Cardiac muscle cell (in vitro differentiated cells and primary cell): ENCODE data around the gene DNM3. TPM values are rescaled to one million over a fixed set of nuclear protein-coding genes. Genes with fewer than 3 reads are reported as not detected.
"Not testable (repeated sequence)": the region's sequence is repeated elsewhere in the genome, so short reads cannot be mapped to it uniquely, and the experiment has no call there.

Experiments used
- DNase-seq, 2 donors: peaks; one replicate each; pipeline versions ENCODE4 v3.0.0 to v3.0.0-alpha.2; 2010 to 2017; ENCODE audit warnings: low read depth in 1 of 2, low spot score in 1 of 2
- H3K27ac ChIP-seq: fragments of 200-600 bp; sonication (generic); 2 replicates; pipeline ENCODE4 v1.5.1; 2016
- H3K27me3 ChIP-seq: fragments of 200-600 bp; sonication (generic); 2 replicates; pipeline ENCODE4 v1.6.0; 2016; ENCODE audit warnings: control low read depth
- H3K36me3 ChIP-seq: fragments of 200-600 bp; sonication (generic); 2 replicates; pipeline ENCODE4 v1.5.1; 2016; ENCODE audit warnings: control low read depth
- H3K4me1 ChIP-seq: fragments of 200-600 bp; sonication (generic); 2 replicates; pipeline ENCODE4 v1.8.1; 2017; ENCODE audit warnings: low read depth, mild to moderate bottlenecking, mixed run types
- H3K4me3 ChIP-seq: fragments of 200-600 bp; sonication (generic); 2 replicates; pipeline ENCODE4 v1.5.1; 2016; ENCODE audit warnings: mild to moderate bottlenecking
- H3K9me3 ChIP-seq: fragments of 200-600 bp; sonication (generic); 2 replicates; pipeline ENCODE4 v1.5.1; 2017; ENCODE audit warnings: low read depth, mild to moderate bottlenecking, control low read depth
- CTCF ChIP-seq: IDR thresholded peaks from 2 replicates; pipeline ENCODE4 v1.5.1; 2012; ENCODE audit warnings: low read depth, mild to moderate bottlenecking, low read length
- polyA plus RNA-seq: library from polyadenylated mRNA; unstranded; fragments of >200 nt; fragmentation: Nextera tagmentation; extraction: Ambion mirVana; gene quantifications from 2 replicates; pipeline ENCODE4 v1.2.1, GENCODE V29; 2016
- total RNA-seq: library from RNA; depleted of rRNA; stranded (reverse); fragments of >200 nt; gene quantifications from 2 replicates; pipeline ENCODE4 v1.2.3, GENCODE V29; 2016

DNM3 gene
- total and polyA plus RNA-seq, 2 experiments from 2014 or later, result 0.42 TPM; not detected in 1

GRCh38 chr1:172004671-172005070 lies 163.4 kb downstream of the DNM3 start:
- Histone ChIP-seq H3K4me1 (no peaks in the 10 kb centered on the region), H3K9me3 (no peaks in the 10 kb centered on the region), H3K27me3 (no peaks in the 10 kb centered on the region), H3K4me3 (no peak overlapping the region), H3K36me3 (no peaks in the 10 kb centered on the region), H3K27ac (no peak overlapping the region)
- no peak for DNase-seq
- TF ChIP-seq CTCF, result no peak

GRCh38 chr1:172005856-172006255 lies 164.6 kb downstream of the DNM3 start:
- no peaks in the 10 kb centered on the region for H3K36me3 ChIP-seq
- no peaks in the 10 kb centered on the region for H3K4me1 ChIP-seq
- H3K4me3 ChIP-seq, result no peak overlapping the region
- peak in 1 of 2 donors; percentile 6 for DNase-seq
- H3K27ac ChIP-seq, result no peak overlapping the region
- H3K9me3 ChIP-seq, result no peaks in the 10 kb centered on the region
- H3K27me3 ChIP-seq, result no peaks in the 10 kb centered on the region
- no peak for TF ChIP-seq CTCF

- no peak for DNase-seq
- Histone ChIP-seq H3K4me1 (no peaks in the 10 kb centered on the region), H3K27ac (no peak overlapping the region), H3K27me3 (no peaks in the 10 kb centered on the region), H3K36me3 (no peaks in the 10 kb centered on the region), H3K9me3 (no peaks in the 10 kb centered on the region), H3K4me3 (no peak overlapping the region)
- TF ChIP-seq CTCF, result no peak
These were observed 165.4 kb downstream of the DNM3 start for GRCh38 chr1:172006660-172007059.

GRCh38 chr1:172018727-172019311 lies 177.5 kb downstream of the DNM3 start:
- no peaks in the 10 kb centered on the region for H3K4me1 ChIP-seq
- no peak for DNase-seq
- no peak overlapping the region for H3K27ac ChIP-seq
- no peaks in the 10 kb centered on the region for H3K27me3 ChIP-seq
- H3K36me3 ChIP-seq, result no peaks in the 10 kb centered on the region
- TF ChIP-seq CTCF, result no peak
- no peaks in the 10 kb centered on the region for H3K9me3 ChIP-seq
- H3K4me3 ChIP-seq, result no peak overlapping the region

- Histone ChIP-seq H3K27me3 (no peaks in the 10 kb centered on the region), H3K36me3 (no peaks in the 10 kb centered on the region), H3K27ac (no peak overlapping the region), H3K4me3 (no peak overlapping the region), H3K9me3 (no peaks in the 10 kb centered on the region), H3K4me1 (no peaks in the 10 kb centered on the region)
- no peak for TF ChIP-seq CTCF
- DNase-seq, result no peak
These were observed 178.7 kb downstream of the DNM3 start for GRCh38 chr1:172019976-172020375.

- TF ChIP-seq CTCF, result no peak
- H3K36me3 ChIP-seq, result no peaks in the 10 kb centered on the region
- no peaks in the 10 kb centered on the region for H3K27me3 ChIP-seq
- no peaks in the 10 kb centered on the region for H3K9me3 ChIP-seq
- DNase-seq, result no peak
- H3K4me1 ChIP-seq, result no peaks in the 10 kb centered on the region
- H3K27ac ChIP-seq, result no peak overlapping the region
- no peak overlapping the region for H3K4me3 ChIP-seq
These were observed 183.2 kb downstream of the DNM3 start for GRCh38 chr1:172024516-172024915.

- not testable (repeated sequence) for H3K4me3 ChIP-seq, H3K36me3 ChIP-seq, H3K4me1 ChIP-seq, H3K27me3 ChIP-seq, H3K9me3 ChIP-seq, H3K27ac ChIP-seq, DNase-seq
These were observed 183.8 kb downstream of the DNM3 start for GRCh38 chr1:172024944-172025738.
